HL-60 (cell line): Measurements from ENCODE around the gene SOX6.

ENCODE experiments used
- CTCF ChIP-seq: IDR thresholded peaks from one replicate; pipeline ENCODE4 v1.5.1; 2011; ENCODE audit warnings: low read length, control low read depth, inconsistent platforms; ENCODE audit not compliant: insufficient read depth
- GABPA ChIP-seq: IDR thresholded peaks from 2 replicates; pipeline ENCODE4 v1.6.1; 2012; ENCODE audit warnings: low read depth

- TF ChIP-seq CTCF: no peak
- no peak for TF ChIP-seq GABPA
These were observed 428.5 kb downstream of the SOX6 start for GRCh38 chr11:15927864-15928217.
